GM12872 (cell line): ENCODE measurements around the gene LINGO4.

Experiments
- TF ChIP-seq, protein P1 (sequence below): IDR thresholded peaks from 3 replicates; pipeline ENCODE4 v1.5.1; 2011; ENCODE audit warnings: low read depth, mild to moderate bottlenecking, low read length, moderate library complexity; ENCODE audit not compliant: insufficient read depth

The LINGO4 gene

DNA sequence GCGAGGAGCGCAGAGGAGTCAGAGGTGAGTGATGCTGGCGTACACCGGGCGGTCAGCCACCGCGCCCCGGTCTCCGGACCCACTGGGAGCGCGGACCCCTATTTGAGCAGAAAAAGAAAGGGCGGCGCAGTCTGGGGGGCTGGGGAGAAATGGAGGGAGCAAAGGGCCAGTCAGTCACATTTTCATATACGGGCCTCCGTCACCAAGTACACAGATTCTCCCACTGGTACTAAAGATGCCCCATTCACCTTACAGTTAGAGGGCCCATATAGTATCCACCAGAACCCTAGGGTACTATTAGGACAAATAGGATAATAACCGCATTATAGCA is 33.8 kb upstream of the LINGO4 start:
- TF ChIP-seq, protein P1, sequence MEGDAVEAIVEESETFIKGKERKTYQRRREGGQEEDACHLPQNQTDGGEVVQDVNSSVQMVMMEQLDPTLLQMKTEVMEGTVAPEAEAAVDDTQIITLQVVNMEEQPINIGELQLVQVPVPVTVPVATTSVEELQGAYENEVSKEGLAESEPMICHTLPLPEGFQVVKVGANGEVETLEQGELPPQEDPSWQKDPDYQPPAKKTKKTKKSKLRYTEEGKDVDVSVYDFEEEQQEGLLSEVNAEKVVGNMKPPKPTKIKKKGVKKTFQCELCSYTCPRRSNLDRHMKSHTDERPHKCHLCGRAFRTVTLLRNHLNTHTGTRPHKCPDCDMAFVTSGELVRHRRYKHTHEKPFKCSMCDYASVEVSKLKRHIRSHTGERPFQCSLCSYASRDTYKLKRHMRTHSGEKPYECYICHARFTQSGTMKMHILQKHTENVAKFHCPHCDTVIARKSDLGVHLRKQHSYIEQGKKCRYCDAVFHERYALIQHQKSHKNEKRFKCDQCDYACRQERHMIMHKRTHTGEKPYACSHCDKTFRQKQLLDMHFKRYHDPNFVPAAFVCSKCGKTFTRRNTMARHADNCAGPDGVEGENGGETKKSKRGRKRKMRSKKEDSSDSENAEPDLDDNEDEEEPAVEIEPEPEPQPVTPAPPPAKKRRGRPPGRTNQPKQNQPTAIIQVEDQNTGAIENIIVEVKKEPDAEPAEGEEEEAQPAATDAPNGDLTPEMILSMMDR = no peak

DNA sequence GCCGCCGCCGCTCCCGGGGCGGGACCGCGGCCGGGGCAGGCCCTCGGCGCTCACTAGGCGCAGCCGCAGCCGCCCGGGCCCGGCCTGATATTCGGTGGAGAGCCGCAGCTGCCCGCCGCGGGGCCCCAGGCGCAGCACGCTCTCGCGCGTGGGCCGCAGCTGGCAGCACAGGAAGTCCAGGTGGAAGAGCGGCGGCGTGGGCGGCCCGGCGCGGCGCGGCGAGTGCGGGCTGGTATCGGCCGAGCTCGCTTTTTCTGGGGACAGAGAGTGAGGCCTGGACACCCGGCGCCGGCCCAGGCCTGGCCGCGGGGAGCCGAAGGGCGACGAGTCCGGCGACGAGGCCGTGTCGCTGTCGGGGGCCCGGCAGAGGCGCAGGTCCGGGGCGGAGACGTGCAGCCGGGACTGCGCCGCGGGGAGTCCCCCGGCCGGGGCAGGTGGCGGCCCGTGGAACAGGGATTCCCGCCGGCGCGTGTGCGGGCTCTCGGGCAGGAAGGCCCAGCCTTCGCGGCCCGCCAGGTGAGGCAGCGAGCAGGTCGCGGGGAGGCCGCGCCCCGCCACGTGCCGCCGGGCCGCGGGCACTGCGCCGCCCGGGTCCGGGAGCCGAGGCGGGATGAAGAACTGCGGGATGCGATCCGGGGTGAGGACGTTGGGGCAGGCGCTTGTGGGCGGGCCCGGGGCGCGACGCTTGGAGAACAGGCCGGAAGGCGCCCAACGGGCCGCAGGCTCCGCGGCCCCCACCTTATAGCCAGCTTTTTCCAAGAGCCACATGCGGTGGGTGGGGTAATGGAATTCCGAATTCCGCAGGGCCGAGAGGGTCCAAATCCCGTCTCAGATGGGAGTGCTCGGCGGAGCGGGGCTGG is 33.2 kb upstream of the LINGO4 start:
- TF ChIP-seq, protein P1 = no peak

DNA sequence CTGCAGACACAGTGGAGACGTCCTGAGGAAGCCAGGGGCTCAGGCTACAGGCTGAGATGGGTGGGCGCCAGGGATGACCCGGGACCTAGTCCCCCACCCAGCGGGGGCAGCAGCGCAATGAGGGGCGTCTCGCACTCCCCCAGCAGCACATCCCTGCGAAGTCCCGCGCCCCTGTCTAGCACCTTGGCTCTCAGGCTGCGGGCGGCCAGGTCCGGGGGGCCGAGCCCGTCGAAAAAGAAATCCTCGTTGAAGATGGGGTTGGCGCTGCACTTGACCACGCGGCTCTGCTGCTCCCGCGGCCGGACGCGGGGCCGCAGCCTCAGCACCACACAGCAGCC is 32.6 kb upstream of the LINGO4 start:
- TF ChIP-seq, protein P1 = no peak

DNA sequence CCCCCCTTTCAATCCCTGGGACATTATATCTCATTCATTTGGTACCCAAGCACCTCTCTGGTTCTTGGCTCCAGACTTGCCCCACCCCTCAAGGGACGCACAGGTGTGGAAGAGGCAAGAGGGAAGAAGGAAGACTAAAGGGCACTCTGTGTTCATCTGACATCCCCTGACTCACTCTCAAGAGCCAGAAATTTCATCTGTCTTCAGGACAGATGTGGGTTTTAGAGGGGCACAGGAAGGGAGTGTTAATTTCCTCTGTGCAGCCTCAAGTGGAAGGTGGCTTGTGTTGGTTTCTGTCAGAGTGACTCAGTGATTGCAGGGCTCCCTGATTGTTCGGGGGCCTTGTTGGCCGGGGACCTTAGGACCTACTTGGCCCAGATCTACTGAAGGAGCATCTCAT is 32.0 kb upstream of the LINGO4 start:
- TF ChIP-seq, protein P1 = no peak

DNA sequence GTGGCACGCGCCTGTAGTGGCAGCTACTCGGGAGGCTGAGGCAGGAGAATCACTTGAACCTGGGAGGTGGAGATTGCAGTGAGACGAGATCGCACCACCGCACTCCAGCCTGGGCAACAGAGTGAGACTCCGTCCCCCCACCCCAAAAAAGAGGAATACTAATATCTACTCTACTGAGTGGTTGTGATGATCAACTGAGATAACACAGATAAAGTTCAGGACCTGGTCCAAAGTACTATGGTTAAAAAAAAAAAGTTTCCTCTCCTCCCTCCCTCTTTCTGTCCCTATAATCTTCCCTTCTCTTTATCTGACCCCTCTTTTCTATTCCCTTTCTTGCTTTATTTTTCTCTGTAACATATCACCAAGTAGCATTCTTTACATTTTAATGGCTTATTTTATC is 30.4 kb upstream of the LINGO4 start:
- TF ChIP-seq, protein P1 = no peak

DNA sequence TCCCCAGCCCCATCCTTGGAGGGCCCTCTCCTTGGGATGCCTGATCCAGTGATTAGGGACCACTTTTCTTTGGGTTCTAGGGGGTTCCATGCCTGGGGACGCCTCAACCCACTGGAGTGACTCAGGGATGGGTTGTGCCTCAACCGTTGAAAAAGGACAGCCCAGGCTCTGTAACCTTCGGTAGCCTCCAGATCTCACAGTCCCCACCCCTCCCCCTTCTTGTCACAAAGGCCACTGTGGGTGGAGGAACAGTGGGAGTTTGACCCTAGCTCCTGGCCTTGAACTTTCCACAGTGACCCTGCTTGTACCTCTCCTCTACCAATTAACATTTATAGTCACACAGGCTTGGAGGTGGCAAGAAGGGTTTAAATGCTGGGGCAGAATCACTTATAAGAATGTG is 29.0 kb upstream of the LINGO4 start:
- TF ChIP-seq, protein P1 = no peak

DNA sequence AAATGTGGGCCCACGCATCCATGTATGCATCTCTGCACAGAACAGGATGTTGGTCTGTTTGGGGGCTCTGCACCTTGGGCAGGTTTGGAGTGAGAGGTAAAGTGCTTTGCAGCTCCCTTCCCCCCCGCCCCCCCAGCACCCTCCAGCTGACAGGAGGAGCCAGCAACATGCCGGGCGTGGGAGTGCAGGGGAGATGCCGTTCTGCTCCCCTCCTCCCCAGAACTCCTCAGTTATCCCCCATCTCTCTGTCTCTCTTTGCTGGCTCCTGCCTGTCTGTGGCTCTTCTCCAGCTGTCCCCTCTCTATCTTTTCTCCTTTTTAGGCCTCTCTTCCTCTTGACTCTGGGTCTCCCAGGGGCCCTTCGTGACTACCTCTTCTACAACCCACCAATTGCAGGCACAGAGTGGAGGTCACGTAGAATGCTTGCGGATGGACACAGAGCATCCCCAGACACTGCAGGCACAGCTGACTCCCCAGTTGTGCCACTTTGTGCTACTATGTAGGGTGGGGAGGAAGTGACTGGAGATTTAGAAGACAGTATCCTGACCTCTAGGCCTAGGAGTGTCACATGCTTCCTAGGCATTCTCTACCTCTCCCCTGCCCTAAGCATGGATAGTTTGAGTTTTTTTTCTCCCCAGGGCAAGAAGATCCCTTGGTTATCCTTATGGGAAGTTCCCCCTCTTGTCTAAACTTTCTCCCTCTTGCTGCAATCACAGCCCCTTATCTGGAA is 28.1 kb upstream of the LINGO4 start:
- TF ChIP-seq, protein P1 = no peak
